Measurements from ENCODE around the gene TM7SF2. TPM values are rescaled to one million over a fixed set of nuclear protein-coding genes. Genes with fewer than 3 reads are reported as not detected.

Gene TM7SF2
- total RNA-seq, 6 experiments from 2014 or later: 25.6 to 112 (median 37.8) TPM

DNA sequence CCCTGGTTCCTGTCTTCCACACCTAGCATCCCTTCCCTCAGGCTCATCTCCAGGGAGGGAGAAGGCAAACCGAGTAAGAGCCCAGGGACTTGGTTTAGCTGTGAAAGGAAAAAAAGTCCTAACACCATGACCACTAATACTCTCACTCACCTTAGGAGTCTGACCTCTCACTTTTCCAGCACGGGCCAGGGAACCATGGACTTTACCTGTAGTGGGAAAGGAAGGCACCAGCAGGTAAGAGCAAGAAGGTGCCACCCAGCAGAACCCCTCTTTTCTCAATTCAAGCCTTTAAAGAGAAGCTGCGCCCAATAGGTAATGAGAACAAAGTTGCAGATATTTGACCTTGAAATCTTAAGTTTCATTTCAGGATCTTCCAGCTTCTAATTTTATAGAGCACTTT lies 9.2 kb downstream of the TM7SF2 start:
- 53% methylated on average over 3 of the region's 3 CpGs for WGBS (ENCODE audit: insufficient coverage, low coverage, low lambda C conversion rate, missing lambda C conversion rate)
- TF ChIP-seq, protein P1, sequence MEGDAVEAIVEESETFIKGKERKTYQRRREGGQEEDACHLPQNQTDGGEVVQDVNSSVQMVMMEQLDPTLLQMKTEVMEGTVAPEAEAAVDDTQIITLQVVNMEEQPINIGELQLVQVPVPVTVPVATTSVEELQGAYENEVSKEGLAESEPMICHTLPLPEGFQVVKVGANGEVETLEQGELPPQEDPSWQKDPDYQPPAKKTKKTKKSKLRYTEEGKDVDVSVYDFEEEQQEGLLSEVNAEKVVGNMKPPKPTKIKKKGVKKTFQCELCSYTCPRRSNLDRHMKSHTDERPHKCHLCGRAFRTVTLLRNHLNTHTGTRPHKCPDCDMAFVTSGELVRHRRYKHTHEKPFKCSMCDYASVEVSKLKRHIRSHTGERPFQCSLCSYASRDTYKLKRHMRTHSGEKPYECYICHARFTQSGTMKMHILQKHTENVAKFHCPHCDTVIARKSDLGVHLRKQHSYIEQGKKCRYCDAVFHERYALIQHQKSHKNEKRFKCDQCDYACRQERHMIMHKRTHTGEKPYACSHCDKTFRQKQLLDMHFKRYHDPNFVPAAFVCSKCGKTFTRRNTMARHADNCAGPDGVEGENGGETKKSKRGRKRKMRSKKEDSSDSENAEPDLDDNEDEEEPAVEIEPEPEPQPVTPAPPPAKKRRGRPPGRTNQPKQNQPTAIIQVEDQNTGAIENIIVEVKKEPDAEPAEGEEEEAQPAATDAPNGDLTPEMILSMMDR (IDR thresholded peaks at IDR 0.05): no peak
- TF ChIP-seq POLR2A (IDR thresholded peaks at IDR 0.05): no peak
- Histone ChIP-seq H3K36me3 (peaks cover 5 to 36% (median 11%) of the 10 kb centered on the region in 4 donors), H3K4me3 (peak overlapping the region; percentile 81 to 97 (median 86)), H3K4me1 (peaks cover 0 to 18% (median 11%) of the 10 kb centered on the region in 4 donors), H3K27me3 (no peaks in the 10 kb centered on the region), H3K9me3 (no peaks in the 10 kb centered on the region), H3K27ac (peak overlapping the region in 1 of 3 donors; percentile 84)
- DNase-seq: peak in 1 of 3 donors; percentile 5
- ATAC-seq: no peak
- intact Hi-C loops (cut with DNase I): loop anchor here (5.0 to 10.0 kb wide), 2 partner anchors 61 to 64 kb away; partner anchors contain the start of gene CAPN1 (in 2 of the 2)

DNA sequence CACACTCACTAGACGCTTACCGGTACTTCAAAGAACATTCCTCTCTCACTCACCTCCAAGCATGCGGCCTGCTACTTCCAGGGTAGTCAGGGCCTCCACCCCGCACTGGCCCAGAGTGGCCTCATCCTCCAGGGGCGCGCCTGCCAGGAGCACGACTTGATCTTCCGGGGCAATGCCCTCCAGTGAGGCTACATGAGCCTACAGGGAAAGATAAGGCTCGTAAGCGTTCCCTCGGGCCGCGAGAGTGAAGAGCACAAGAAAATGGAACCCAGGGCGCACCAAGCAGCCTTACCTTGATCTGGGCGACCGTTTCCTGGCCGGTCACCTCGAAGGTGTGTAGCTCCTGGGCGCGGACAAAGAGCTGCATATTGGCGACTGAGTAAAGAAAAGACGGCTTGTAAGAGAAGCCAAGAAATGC lies 9.8 kb downstream of the TM7SF2 start:
- Histone ChIP-seq H3K4me3 (peak overlapping the region; percentile 81 to 97 (median 86)), H3K27me3 (no peaks in the 10 kb centered on the region), H3K9me3 (no peaks in the 10 kb centered on the region), H3K4me1 (peaks cover 0 to 18% (median 5%) of the 10 kb centered on the region in 4 donors), H3K27ac (peak overlapping the region; percentile 63 to 92 (median 84)), H3K36me3 (peaks cover 5 to 43% (median 11%) of the 10 kb centered on the region in 4 donors)
- peak in 1 of 4 donors; percentile 14 for ATAC-seq
- DNase-seq: peak; percentile 62 to 72 (median 64)
- intact Hi-C loops (cut with DNase I): loop anchor here (5.0 to 10.0 kb wide), 2 partner anchors 61 to 63 kb away; partner anchors contain the start of gene CAPN1 (in 2 of the 2)
- TF ChIP-seq, protein P1 (IDR thresholded peaks at IDR 0.05): no peak
- no peak for TF ChIP-seq POLR2A (IDR thresholded peaks at IDR 0.05)
- WGBS (ENCODE audit: insufficient coverage, low coverage, low lambda C conversion rate, missing lambda C conversion rate): 0% methylated on average over 18 of the region's 22 CpGs

DNA sequence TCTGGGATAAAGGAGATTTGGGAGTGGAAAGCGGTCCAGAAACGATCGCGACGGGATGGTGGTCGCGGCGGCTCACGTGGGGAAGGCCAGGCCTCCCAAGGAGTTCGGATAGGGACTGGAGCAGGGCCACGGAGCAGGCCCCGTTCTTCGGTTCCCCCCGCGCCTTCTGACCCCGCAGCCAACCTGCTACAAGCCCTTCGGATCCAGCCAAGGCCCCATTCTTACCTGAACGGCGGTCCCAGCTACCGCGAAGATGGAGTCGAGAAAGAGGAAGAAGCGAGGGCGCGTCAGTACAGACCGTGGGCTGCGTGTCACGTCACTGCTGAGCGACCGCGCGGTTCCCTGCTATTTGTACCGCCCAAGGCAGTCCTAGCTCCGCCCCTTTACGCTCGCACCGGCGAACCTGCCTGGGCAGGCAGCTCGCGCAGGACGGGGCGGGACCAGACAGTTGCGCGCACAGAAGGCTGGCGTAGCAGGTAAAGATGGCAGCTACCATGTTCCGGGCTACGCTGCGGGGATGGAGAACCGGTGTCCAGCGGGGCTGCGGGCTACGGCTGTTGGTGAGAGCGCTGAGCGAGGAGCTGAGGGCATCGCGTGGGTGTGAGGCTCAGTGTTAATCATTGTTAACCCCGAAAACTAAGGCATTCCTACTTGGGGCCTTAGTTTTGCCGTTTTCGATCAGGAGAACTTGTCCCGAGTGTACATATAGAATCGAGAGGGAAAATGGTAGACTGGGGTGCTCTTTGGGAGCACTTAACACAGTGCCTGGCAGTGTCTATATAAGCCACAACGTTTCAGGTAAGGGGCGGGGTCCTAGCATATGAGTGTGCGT lies 10.4 kb downstream of the TM7SF2 start, which contains the start of the genes FAU and MRPL49:
Gene FAU (minus strand): TSS at position 270 of the 832 bp plus-strand sequence. CDS start 321 bp downstream, outside the sequence.
Gene MRPL49 (plus strand): TSS at position 457 of the 832 bp plus-strand sequence. CDS start 26 bp downstream, at position 483.
- intact Hi-C loops (cut with DNase I): loop anchor here (5.0 to 10.0 kb wide), 2 partner anchors 60 to 63 kb away; partner anchors contain the start of gene CAPN1 (in 2 of the 2)
- Histone ChIP-seq H3K36me3 (peaks cover 5 to 49% (median 11%) of the 10 kb centered on the region in 4 donors), H3K4me3 (peak within 1 kb of the TSS; percentile 81 to 97 (median 86)), H3K4me1 (peaks cover 0 to 15% (median 4%) of the 10 kb centered on the region in 4 donors), H3K27me3 (no peaks in the 10 kb centered on the region), H3K27ac (peak within 1 kb of the TSS; percentile 63 to 92 (median 84)), H3K9me3 (no peaks in the 10 kb centered on the region)
- ATAC-seq (peak; percentile 79 to 87 (median 80)), DNase-seq (peak; percentile 99 to 100 (median 100))
- TF ChIP-seq, protein P1 (IDR thresholded peaks at IDR 0.05): no peak
- peak; percentile 92 for TF ChIP-seq POLR2A (IDR thresholded peaks at IDR 0.05)
- 0% methylated on average over 35 of the region's 64 CpGs for WGBS (ENCODE audit: insufficient coverage, low coverage, low lambda C conversion rate, missing lambda C conversion rate)

DNA sequence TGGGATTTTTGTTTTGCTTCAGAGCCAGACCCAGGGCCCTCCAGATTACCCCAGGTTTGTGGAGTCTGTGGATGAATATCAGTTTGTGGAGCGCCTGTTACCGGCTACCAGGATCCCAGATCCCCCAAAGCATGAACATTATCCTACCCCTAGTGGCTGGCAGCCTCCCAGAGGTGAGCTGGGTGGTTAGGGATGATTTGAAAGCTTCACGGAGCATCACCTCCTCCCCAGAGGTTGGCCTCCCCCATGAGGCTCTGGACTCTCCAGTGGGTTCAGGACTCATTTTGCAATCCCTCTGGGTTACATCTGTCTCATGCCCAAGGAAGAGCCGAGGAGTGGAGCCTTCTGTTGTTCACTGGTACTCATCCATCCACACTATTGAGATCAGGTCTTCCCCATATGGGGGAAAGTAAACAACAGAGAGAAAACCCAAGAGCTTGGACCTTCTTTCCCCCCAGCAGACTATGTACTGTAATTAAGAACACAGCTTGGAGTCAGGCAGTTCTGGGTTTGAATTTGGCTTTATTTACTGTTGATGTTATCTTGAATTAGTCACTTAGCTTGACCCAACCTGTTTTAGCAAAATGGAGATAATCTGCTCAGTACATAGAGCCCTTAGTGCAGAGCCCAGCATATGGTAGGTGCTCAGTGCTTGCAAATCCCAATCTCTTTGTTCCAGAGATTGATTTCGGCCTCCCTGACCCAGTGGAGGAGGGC lies 13.0 kb downstream of the TM7SF2 start:
- Histone ChIP-seq H3K27ac (no peak overlapping the region), H3K4me1 (peaks cover 0 to 11% (median 4%) of the 10 kb centered on the region in 4 donors), H3K27me3 (no peaks in the 10 kb centered on the region), H3K4me3 (no peak overlapping the region), H3K9me3 (no peaks in the 10 kb centered on the region), H3K36me3 (peaks cover 12 to 64% (median 25%) of the 10 kb centered on the region in 4 donors)
- TF ChIP-seq POLR2A (IDR thresholded peaks at IDR 0.05): no peak
- TF ChIP-seq, protein P1 (IDR thresholded peaks at IDR 0.05): no peak
- intact Hi-C loops (cut with DNase I): loop anchor here (5.0 to 10.0 kb wide), 2 partner anchors 58 to 60 kb away; partner anchors contain the start of gene CAPN1 (in 2 of the 2)
- DNase-seq (peak in 1 of 3 donors; percentile 10), ATAC-seq (no peak)
- 91% methylated on average over 4 of the region's 5 CpGs for WGBS (ENCODE audit: insufficient coverage, low coverage, low lambda C conversion rate, missing lambda C conversion rate)

Measured in right lobe of liver (tissue), 6 donors.